H1 (cell line): ENCODE measurements around the gene LGALS3. TPM values are rescaled to one million over a fixed set of nuclear protein-coding genes. Genes with fewer than 3 reads are reported as not detected.

ENCODE experiments used
- CTCF ChIA-PET: fragments of 300-600 bp; sonication (Branson Sonifier 250); formaldehyde crosslinking; loops from one replicate; lab custom pipeline; 2021; ENCODE audit not compliant: partially characterized antibody; lab: Charles Lee
- POLR2A ChIA-PET: fragments of 300-600 bp; sonication (Branson Sonifier 250); formaldehyde crosslinking; loops from one replicate; lab custom pipeline; 2021; ENCODE audit warnings: inconsistent platforms; ENCODE audit not compliant: partially characterized antibody; lab: Charles Lee
- DNase-seq, 2 experiments: peaks; one replicate each; pipeline versions ENCODE4 v3.0.0 to v3.0.0-alpha.2; 2010 to 2022; ENCODE audit warnings: low spot score in 2 of 2, low read depth in 1 of 2, mixed read lengths in 1 of 2
- FAIRE-seq: peaks from 2 replicates; lab custom pipeline; 2011; peaks lifted over from hg19 to GRCh38; lab: Jason Lieb, UNC
- H2AFZ ChIP-seq: 2 replicates; pipeline ENCODE4 v1.8.1; 2012; ENCODE audit warnings: low read length, inconsistent platforms
- H2AK5ac ChIP-seq: 2 replicates; pipeline ENCODE4 v1.6.1; 2013; ENCODE audit warnings: low read depth, low read length
- H2BK120ac ChIP-seq: replicated peaks from 2 replicates; pipeline ENCODE3; 2013; ENCODE audit warnings: low read depth, low read length, inconsistent platforms
- H2BK12ac ChIP-seq: 2 replicates; pipeline ENCODE4 v1.6.1; 2013; ENCODE audit warnings: low read depth, low read length
- H2BK15ac ChIP-seq: 2 replicates; pipeline ENCODE4 v1.6.1; 2013; ENCODE audit warnings: low read length
- H2BK20ac ChIP-seq: 2 replicates; pipeline ENCODE4 v1.6.1; 2013; ENCODE audit warnings: low read length
- H2BK5ac ChIP-seq: 2 replicates; pipeline ENCODE4 v1.6.1; 2013; ENCODE audit warnings: low read depth, low read length
- H3K14ac ChIP-seq: 2 replicates; pipeline ENCODE4 v1.6.1; 2013; ENCODE audit warnings: inconsistent platforms; ENCODE audit not compliant: insufficient read length
- H3K18ac ChIP-seq: 2 replicates; pipeline ENCODE4 v1.6.1; 2013; ENCODE audit warnings: low read length; ENCODE audit errors: extremely low read depth
- H3K23ac ChIP-seq: 2 replicates; pipeline ENCODE4 v1.6.1; 2013; ENCODE audit warnings: inconsistent platforms; ENCODE audit not compliant: insufficient read length
- H3K23me2 ChIP-seq: 2 replicates; pipeline ENCODE4 v1.6.1; 2013; ENCODE audit warnings: low read depth, low read length
- H3K27ac ChIP-seq: 2 replicates; pipeline ENCODE4 v1.6.1; 2011; ENCODE audit warnings: low read depth, low read length, inconsistent platforms
- H3K27me3 ChIP-seq, 4 experiments: replicated peaks in 1 of 4; 1 replicate in 1 of 4; 2 replicates in 3 of 4; pipeline versions ENCODE4 v1.6.1 to v1.8.1; 2011 to 2013; ENCODE audit warnings: low read length in 3 of 4, mild to moderate bottlenecking in 3 of 4, inconsistent platforms in 2 of 4, mixed read lengths in 2 of 4, moderate library complexity in 1 of 4; ENCODE audit not compliant: control insufficient read depth in 3 of 4, insufficient read depth in 3 of 4; ENCODE audit errors: extremely low read depth in 1 of 4
- H3K36me3 ChIP-seq, 4 experiments: 2 replicates each; pipeline versions ENCODE4 v1.6.1 to v1.8.1; 2011 to 2013; ENCODE audit warnings: mild to moderate bottlenecking in 4 of 4, low read length in 3 of 4, moderate library complexity in 2 of 4, control low read depth in 1 of 4, inconsistent platforms in 1 of 4; ENCODE audit not compliant: insufficient read depth in 4 of 4, control insufficient read depth in 2 of 4
- H3K4ac ChIP-seq: replicated peaks from 2 replicates; pipeline ENCODE3; 2013; ENCODE audit warnings: low read length, low read depth, mixed read lengths, inconsistent platforms; ENCODE audit not compliant: insufficient read length
- H3K4me1 ChIP-seq, 4 experiments: replicated peaks in 1 of 4; 1 replicate in 1 of 4; 2 replicates in 3 of 4; pipeline versions ENCODE4 v1.6.1 to v1.8.1; 2011 to 2013; ENCODE audit warnings: low read length in 3 of 4, inconsistent platforms in 2 of 4, mixed read lengths in 1 of 4; ENCODE audit not compliant: insufficient read depth in 4 of 4, control insufficient read depth in 3 of 4
- H3K4me2 ChIP-seq, 2 experiments: 2 replicates each; pipeline versions ENCODE4 v1.6.1 to v1.8.1; 2011 to 2013; ENCODE audit warnings: low read depth in 2 of 2, low read length in 2 of 2, control low read depth in 1 of 2, inconsistent platforms in 1 of 2, mild to moderate bottlenecking in 1 of 2; ENCODE audit not compliant: insufficient read depth in 1 of 2
- H3K4me3 ChIP-seq, 4 experiments: fragments of 200-600, 300-600 bp in 1 of 4; sonication (generic), shearing (Covaris generic), sonication (Bioruptor Twin) in 1 of 4; 2 replicates each; pipeline versions ENCODE4 v1.5.1 to v1.8.1; 2011 to 2016; ENCODE audit warnings: low read length in 4 of 4, low read depth in 3 of 4, control low read depth in 2 of 4, inconsistent platforms in 2 of 4, mild to moderate bottlenecking in 2 of 4, mixed read lengths in 1 of 4, moderate library complexity in 1 of 4; ENCODE audit not compliant: insufficient read depth in 2 of 4; ENCODE audit errors: extremely low read depth in 1 of 4
- H3K56ac ChIP-seq: replicated peaks from 2 replicates; pipeline ENCODE3; 2013; ENCODE audit warnings: low read depth, mild to moderate bottlenecking, mixed read lengths, low read length, inconsistent platforms; ENCODE audit not compliant: insufficient read length
- H3K79me1 ChIP-seq: 2 replicates; pipeline ENCODE4 v1.6.1; 2013; ENCODE audit warnings: low read depth, low read length, control low read depth
- H3K79me2 ChIP-seq, 2 experiments: 2 replicates each; pipeline versions ENCODE4 v1.6.1 to v1.8.1; 2012 to 2013; ENCODE audit warnings: low read length in 2 of 2, mild to moderate bottlenecking in 2 of 2, inconsistent platforms in 1 of 2; ENCODE audit not compliant: insufficient read depth in 2 of 2, control insufficient read depth in 1 of 2
- H3K9ac ChIP-seq, 4 experiments: replicated peaks in 1 of 4; 1 replicate in 1 of 4; 2 replicates in 3 of 4; pipeline versions ENCODE4 v1.6.1 to v1.8.1; 2011 to 2013; ENCODE audit warnings: low read depth in 3 of 4, low read length in 3 of 4, control low read depth in 2 of 4, mild to moderate bottlenecking in 2 of 4, moderate library complexity in 2 of 4, inconsistent platforms in 1 of 4; ENCODE audit errors: extremely low read depth in 1 of 4
- H3K9me3 ChIP-seq, 2 experiments: 2 replicates each; pipeline versions ENCODE4 v1.6.1 to v1.8.1; 2012 to 2013; ENCODE audit warnings: mild to moderate bottlenecking in 2 of 2, moderate library complexity in 2 of 2, control low read depth in 1 of 2, inconsistent platforms in 1 of 2, low read depth in 1 of 2, low read length in 1 of 2, mixed read lengths in 1 of 2; ENCODE audit not compliant: insufficient read depth in 2 of 2
- H4K20me1 ChIP-seq, 2 experiments: replicated peaks in 1 of 2; 2 replicates each; pipeline versions ENCODE3 to v1.8.1; 2011 to 2013; ENCODE audit warnings: inconsistent platforms in 2 of 2, low read length in 2 of 2, mild to moderate bottlenecking in 1 of 2; ENCODE audit not compliant: insufficient read depth in 2 of 2, control insufficient read depth in 1 of 2
- H4K5ac ChIP-seq: 2 replicates; pipeline ENCODE4 v1.6.1; 2013; ENCODE audit warnings: low read length, low read depth, mixed read lengths, inconsistent platforms; ENCODE audit not compliant: insufficient read length
- H4K8ac ChIP-seq: 2 replicates; pipeline ENCODE4 v1.8.0; 2013; ENCODE audit warnings: mild to moderate bottlenecking, moderate library complexity, low read length, inconsistent platforms; ENCODE audit not compliant: insufficient read depth; ENCODE audit errors: extremely low read depth
- H4K91ac ChIP-seq: replicated peaks from 2 replicates; pipeline ENCODE3; 2013; ENCODE audit warnings: low read length, mixed read lengths, inconsistent platforms; ENCODE audit not compliant: insufficient read length
- KDM1A ChIP-seq: fragments of 200-600, 300-600 bp; sonication (generic); IDR thresholded peaks from 2 replicates; pipeline ENCODE4 v1.7.1; 2016; ENCODE audit warnings: mild to moderate bottlenecking, low read length, borderline replicate concordance
- SRF ChIP-seq: IDR thresholded peaks from 2 replicates; pipeline ENCODE4 v1.6.1; 2011; ENCODE audit warnings: mild to moderate bottlenecking, low read depth, low read length, moderate library complexity
- WGBS, 2 experiments: shearing (Covaris generic) in 1 of 2; methylation state at CpG; one replicate each; pipeline versions ENCODE4 v1.1.6 to v1.1.7; 2013 to 2015; ENCODE audit warnings: low lambda C conversion rate in 2 of 2, mixed read lengths in 2 of 2, inconsistent platforms in 1 of 2, low coverage in 1 of 2, missing lambda C conversion rate in 1 of 2; ENCODE audit not compliant: insufficient replicate concordance in 2 of 2, insufficient coverage in 1 of 2, insufficient read length in 1 of 2; ENCODE audit errors: extremely low coverage in 1 of 2, missing lambda C conversion rate in 1 of 2; 5-methylcytosine and 5-hydroxymethylcytosine counted together
- polyA plus RNA-seq, 7 experiments: library from polyadenylated mRNA; depleted of rRNA in 3 of 7; stranded (reverse) in 5 of 7; unstranded in 2 of 7; fragments of >200 nt in 5 of 7; fragments of 200-250 nt in 2 of 7; gene quantifications; 1 replicate in 5 of 7; 2 replicates in 1 of 7; 4 replicates in 1 of 7; pipeline versions ENCODE4 v1.2.1 to v1.2.3, GENCODE V29; 2011 to 2013; ENCODE audit warnings: missing spikeins in 2 of 7, mixed read lengths in 2 of 7
- total RNA-seq: library from RNA; stranded (reverse); fragmentation: NEBNext Ultra II Directional; extraction: Animal tissue kit (Norgen Biotek cat#: 25700); gene quantifications from 2 replicates; pipeline ENCODE4 v1.2.1, GENCODE V29; 2021

Gene LGALS3
- total and polyA plus RNA-seq, 2 of the 8 experiments (the other 6 are each of a cell fraction or from before 2014, with no cell fraction given): 9.7 to 14.5 TPM

DNA sequence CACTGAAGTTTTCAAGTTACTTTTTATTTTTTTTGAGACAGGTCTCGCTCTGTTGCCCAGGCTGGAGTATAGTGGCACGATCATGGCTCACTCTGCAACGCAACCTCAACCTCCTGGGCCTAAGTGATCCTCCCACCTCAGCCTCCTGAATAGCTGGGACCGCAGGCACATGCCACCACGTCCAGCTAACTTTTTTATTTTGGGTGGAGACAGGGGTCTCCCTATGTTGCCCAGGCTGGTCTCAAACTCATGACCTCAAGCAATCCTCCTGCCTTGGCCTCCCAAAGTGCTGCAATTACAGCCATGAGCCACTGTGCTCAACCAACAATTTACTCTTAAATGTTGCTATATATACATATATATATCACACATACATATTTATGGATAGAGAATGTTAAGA lies 27.4 kb upstream of the LGALS3 start:
- ChIA-PET CTCF (interaction anchor here (0.7 to 5.1 kb wide), 3 partner anchors 37 to 328 kb away, joined by 5 to 29 read pairs (median 6); partner anchors contain the start of gene MAPK1IP1L), POLR2A (interaction anchor here (0.7 to 2.5 kb wide), 4 partner anchors 36 to 75 kb away, joined by 3 to 14 read pairs (median 4); partner anchors contain the start of genes MAPK1IP1L, SOCS4 and WDHD1)
- Histone ChIP-seq H3K27me3 (no peaks in the 10 kb centered on the region), H3K9ac (no peak overlapping the region), H4K8ac (no peak overlapping the region), H3K9me3 (no peaks in the 10 kb centered on the region), H2BK20ac (peak overlapping the region; percentile 77; the same call in 1 of the 2 replicates), H2AK5ac (no peak overlapping the region), H3K23ac (no peak overlapping the region), H4K20me1 (no peaks in the 10 kb centered on the region), H3K56ac (no peak overlapping the region), H3K27ac (no peak overlapping the region), H3K14ac (no peak overlapping the region), H3K79me1 (no peaks in the 10 kb centered on the region), H3K23me2 (no peaks in the 10 kb centered on the region), H2BK120ac (no peak overlapping the region), H4K5ac (peak overlapping the region; percentile 45), H3K79me2 (no peaks in the 10 kb centered on the region), H3K4me1 (peaks cover 7 to 19% (median 12%) of the 10 kb centered on the region in 4 experiments; a peak in 5 of 7 replicates), H2BK12ac (no peak overlapping the region), H2AFZ (no peak overlapping the region), H4K91ac (no peak overlapping the region), H3K4ac (no peak overlapping the region), H3K18ac (no peak overlapping the region; the same call in 1 of the 2 replicates), H2BK15ac (no peak overlapping the region), H3K36me3 (no peaks in the 10 kb centered on the region), H3K4me3 (no peak overlapping the region), H2BK5ac (no peak overlapping the region), H3K4me2 (peak overlapping the region; percentile 25 to 59; a peak in 2 of 4 replicates)
- WGBS, 2 experiments: 92% methylated on average over 5 of the region's 5 CpGs; no CpG with 5 or more reads in 1 of the 2 experiments
- FAIRE-seq (no peak), DNase-seq (no peak)
- no peak for TF ChIP-seq SRF
- TF ChIP-seq KDM1A: peak; percentile 57; the same call in 1 of the 2 replicates
